ENCODE data around the gene TNFSF18. TPM values are rescaled to one million over a fixed set of nuclear protein-coding genes. Genes with fewer than 3 reads are reported as not detected.
"Not testable (repeated sequence)": the region's sequence is repeated elsewhere in the genome, so short reads cannot be mapped to it uniquely, and the experiment has no call there.

Gene TNFSF18
- total RNA-seq, 1 donor, result 0.09 TPM

- no peak for TF ChIP-seq CTCF (IDR thresholded peaks at IDR 0.05; ENCODE audit: insufficient read depth, low read length)
- no peak overlapping the region for H3K4me3 ChIP-seq (ENCODE audit: low read depth, low read length)
- DNase-seq (ENCODE audit: low read depth), result peak; percentile 10
Observed at GRCh38 chr1:173093691-173094445, 43.1 kb upstream of the TNFSF18 start.

GRCh38 chr1:173084292-173084691 is 33.6 kb upstream of the TNFSF18 start:
- DNase-seq (ENCODE audit: low read depth), result no peak
- H3K4me3 ChIP-seq (ENCODE audit: low read depth, low read length), result no peak overlapping the region
- no peak for TF ChIP-seq CTCF (IDR thresholded peaks at IDR 0.05; ENCODE audit: insufficient read depth, low read length)

GRCh38 chr1:173082913-173083312 is 32.2 kb upstream of the TNFSF18 start:
- TF ChIP-seq CTCF (IDR thresholded peaks at IDR 0.05; ENCODE audit: insufficient read depth, low read length), result no peak
- no peak for DNase-seq (ENCODE audit: low read depth)
- no peak overlapping the region for H3K4me3 ChIP-seq (ENCODE audit: low read depth, low read length)

GRCh38 chr1:173074217-173074616 is 23.5 kb upstream of the TNFSF18 start:
- not testable (repeated sequence) for DNase-seq (ENCODE audit: low read depth); H3K4me3 ChIP-seq (ENCODE audit: low read depth, low read length)

- no peak for TF ChIP-seq CTCF (IDR thresholded peaks at IDR 0.05; ENCODE audit: insufficient read depth, low read length)
- H3K4me3 ChIP-seq (ENCODE audit: low read depth, low read length), result no peak overlapping the region
- no peak for DNase-seq (ENCODE audit: low read depth)
Observed at GRCh38 chr1:173064011-173064410, 13.3 kb upstream of the TNFSF18 start.

- no peak for DNase-seq (ENCODE audit: low read depth)
- no peak overlapping the region for H3K4me3 ChIP-seq (ENCODE audit: low read depth, low read length)
- no peak for TF ChIP-seq CTCF (IDR thresholded peaks at IDR 0.05; ENCODE audit: insufficient read depth, low read length)
Observed at GRCh38 chr1:173063171-173063570, 12.4 kb upstream of the TNFSF18 start.

GRCh38 chr1:173062150-173062938 is 11.6 kb upstream of the TNFSF18 start:
- H3K4me3 ChIP-seq (ENCODE audit: low read depth, low read length), result no peak overlapping the region
- no peak for TF ChIP-seq CTCF (IDR thresholded peaks at IDR 0.05; ENCODE audit: insufficient read depth, low read length)
- DNase-seq (ENCODE audit: low read depth), result peak; percentile 17
